ENCODE data around the gene NR2E1.

NR2E1 gene

DNA sequence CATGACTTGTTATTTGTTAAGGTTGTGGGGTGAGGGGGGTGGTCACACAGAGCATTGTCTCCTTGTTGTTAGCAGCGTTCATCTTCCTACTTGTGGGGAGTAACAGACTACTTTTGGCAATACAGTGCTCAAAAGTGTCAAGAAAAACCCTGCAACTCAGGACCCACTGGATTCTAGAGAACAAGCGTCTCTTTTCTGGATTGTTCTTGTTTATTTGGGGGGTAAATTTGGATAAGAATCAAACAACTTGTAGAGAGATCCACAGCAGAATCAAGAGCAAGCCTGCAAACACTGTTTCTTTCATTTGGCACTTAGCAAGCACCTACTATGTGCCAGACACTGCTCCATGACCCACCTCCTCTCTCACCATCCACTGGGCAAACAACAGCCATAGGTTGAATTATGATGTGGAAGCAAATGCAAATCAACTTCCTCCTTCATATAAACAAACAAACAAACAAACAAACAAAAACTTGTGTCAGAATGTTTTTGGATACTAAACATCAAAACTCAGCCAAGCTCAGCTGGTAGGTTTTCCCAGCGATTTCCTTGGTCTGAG is 4.0 kb upstream of the NR2E1 start:
- peaks cover 53% of the 10 kb centered on the region for H3K4me1 ChIP-seq (ENCODE audit: insufficient read depth, low read length)
- no peak overlapping the region for H2AFZ ChIP-seq (ENCODE audit: low read depth, low read length)
- H3K27me3 ChIP-seq (ENCODE audit: insufficient read depth, low read length): peaks cover 94% of the 10 kb centered on the region
- no peaks in the 10 kb centered on the region for H3K36me3 ChIP-seq (ENCODE audit: insufficient read depth, low read length)
- no peak overlapping the region for H3K4me3 ChIP-seq (ENCODE audit: low read length)
- no peaks in the 10 kb centered on the region for H3K9me3 ChIP-seq (ENCODE audit: low read length)

DNA sequence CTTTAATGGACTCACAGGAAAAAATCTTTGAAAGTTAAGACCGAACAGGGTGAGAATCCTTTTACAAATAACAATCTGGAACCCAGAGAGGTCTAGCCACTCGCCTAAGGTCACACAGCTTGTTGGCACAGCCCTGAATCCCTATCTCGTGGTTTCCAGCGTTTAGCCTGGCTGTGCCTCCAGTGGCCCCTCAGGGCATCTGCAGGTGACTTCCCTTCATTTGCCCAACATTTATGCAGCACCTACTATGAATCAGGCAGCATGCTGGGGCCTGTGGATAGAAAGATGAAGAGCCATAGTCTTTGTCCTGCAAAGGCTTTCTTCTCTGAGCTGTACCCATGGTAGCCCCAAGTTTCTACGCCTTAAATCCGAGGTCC is 2.6 kb upstream of the NR2E1 start:
- no peaks in the 10 kb centered on the region for H3K36me3 ChIP-seq (ENCODE audit: insufficient read depth, low read length)
- H3K4me1 ChIP-seq (ENCODE audit: insufficient read depth, low read length): peaks cover 53% of the 10 kb centered on the region
- no peak overlapping the region for H3K4me3 ChIP-seq (ENCODE audit: low read length)
- H2AFZ ChIP-seq (ENCODE audit: low read depth, low read length): no peak overlapping the region
- peaks cover 99% of the 10 kb centered on the region for H3K27me3 ChIP-seq (ENCODE audit: insufficient read depth, low read length)
- H3K9me3 ChIP-seq (ENCODE audit: low read length): no peaks in the 10 kb centered on the region

DNA sequence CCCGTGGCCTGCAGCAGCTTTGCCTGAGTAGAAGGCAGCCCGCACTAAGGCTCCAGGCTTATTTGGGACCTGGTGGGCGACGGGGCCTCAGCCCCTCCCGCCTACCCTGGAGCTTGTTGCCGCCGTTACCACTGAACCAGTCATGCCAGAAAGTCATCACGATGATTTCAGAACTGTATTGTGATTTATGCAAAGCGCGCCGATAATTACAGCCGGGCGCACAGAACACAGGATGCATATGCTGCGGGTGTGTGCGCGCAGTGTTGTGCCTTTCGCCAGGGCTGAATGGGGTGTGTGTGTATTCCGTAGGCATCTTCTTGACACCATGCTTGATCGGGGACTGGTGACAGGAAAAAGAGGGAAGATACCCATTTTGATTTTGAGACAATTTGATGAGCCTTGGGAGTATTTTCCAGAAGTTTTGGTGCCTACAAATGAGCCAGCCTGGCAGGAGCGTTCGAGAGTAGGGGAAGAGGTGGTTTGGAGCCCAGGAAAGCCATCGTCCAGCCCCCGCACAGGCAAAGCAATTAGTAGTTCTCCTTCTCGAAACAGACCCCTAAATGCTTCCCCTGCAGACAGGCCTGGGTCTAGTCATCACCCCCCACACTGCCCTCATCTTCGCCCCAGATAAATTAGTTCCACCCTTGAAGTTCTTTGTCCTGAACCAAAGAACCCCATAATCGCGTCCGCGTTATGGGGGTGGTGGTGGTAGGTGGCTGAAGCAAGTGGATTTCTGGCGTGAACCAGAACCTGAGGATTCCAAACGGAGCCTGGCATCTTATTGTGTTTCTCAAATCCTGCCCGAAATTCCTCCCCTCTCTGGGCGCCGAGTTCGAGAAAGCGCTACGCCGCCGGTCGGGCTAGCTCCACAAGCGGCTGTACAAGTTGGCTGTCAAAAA is 1.9 kb upstream of the NR2E1 start:
- Histone ChIP-seq H3K36me3 (ENCODE audit: insufficient read depth, low read length) (no peaks in the 10 kb centered on the region), H2AFZ (ENCODE audit: low read depth, low read length) (no peak overlapping the region), H3K4me3 (ENCODE audit: low read length) (no peak overlapping the region), H3K27me3 (ENCODE audit: insufficient read depth, low read length) (peaks cover 99% of the 10 kb centered on the region), H3K9me3 (ENCODE audit: low read length) (no peaks in the 10 kb centered on the region), H3K4me1 (ENCODE audit: insufficient read depth, low read length) (peaks cover 54% of the 10 kb centered on the region)

DNA sequence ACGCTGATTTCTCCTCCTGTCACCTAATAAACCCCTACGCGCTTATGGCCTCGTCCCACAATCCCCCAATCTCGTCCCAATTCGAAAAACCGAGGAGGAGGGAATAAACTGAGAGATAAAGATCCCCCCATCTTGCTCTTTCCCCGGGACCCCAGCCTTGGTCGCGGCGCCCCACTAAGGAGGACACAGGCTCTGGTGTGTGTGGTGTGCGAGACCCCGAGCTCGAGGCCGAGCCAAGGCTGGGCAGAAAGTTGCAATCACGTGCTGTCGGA is 1.3 kb upstream of the NR2E1 start:
- Histone ChIP-seq H3K4me1 (ENCODE audit: insufficient read depth, low read length) (peaks cover 58% of the 10 kb centered on the region), H3K4me3 (ENCODE audit: low read length) (no peak overlapping the region), H3K9me3 (ENCODE audit: low read length) (no peaks in the 10 kb centered on the region)

DNA sequence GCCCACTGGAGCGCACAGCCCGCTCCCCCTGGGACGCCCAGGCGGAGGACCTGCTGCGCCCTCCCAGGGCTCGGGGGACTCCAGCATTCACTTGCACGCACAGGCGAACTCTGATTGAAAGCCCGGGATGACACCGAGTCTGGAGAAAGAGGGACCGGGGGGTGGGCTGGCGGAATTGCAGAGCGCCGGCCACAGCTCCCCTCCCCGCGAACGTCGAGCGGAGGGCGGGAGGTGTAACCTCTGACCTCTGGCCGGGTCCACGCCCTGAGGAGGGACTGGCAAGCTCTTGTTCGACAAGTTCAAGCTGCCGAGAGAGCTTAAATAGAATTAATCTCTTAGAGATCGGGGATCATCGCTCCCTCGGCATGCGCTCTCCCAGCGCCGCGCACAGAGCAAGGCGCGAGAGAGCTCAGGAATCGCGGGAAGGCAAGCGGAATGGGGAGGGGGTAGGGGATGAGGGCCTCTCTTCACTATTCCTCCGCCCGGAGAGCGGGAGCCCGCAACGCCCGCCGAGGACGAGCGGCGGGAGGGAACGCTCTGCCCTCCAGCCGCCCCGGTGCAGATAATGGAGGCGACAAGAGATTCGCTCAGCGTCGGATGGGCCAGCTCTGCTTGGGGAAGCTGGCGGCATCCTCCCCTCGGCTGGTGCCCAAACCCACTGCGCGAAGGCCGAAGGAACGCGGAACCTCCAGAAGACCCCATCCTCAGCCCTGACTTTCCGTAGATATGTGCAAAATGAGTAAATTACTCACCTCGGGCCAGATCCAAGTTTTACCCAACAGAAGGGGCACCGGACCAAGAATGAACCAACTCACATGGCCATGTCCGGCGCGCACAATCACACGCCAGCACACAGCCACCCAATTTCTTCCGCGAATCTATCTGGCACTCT is 761 bp upstream of the NR2E1 start:
- no peaks in the 10 kb centered on the region for H3K9me3 ChIP-seq (ENCODE audit: low read length)
- peak overlapping the region; percentile 35 for H3K4me3 ChIP-seq (ENCODE audit: low read length)
- peak overlapping the region; percentile 9 for H2AFZ ChIP-seq (ENCODE audit: low read depth, low read length)
- no peaks in the 10 kb centered on the region for H3K36me3 ChIP-seq (ENCODE audit: insufficient read depth, low read length)
- H3K4me1 ChIP-seq (ENCODE audit: insufficient read depth, low read length): peaks cover 60% of the 10 kb centered on the region
- peaks cover 99% of the 10 kb centered on the region for H3K27me3 ChIP-seq (ENCODE audit: insufficient read depth, low read length)

More for the DNA sequence above, 1.3 kb upstream of the NR2E1 start:
- no peaks in the 10 kb centered on the region for H3K36me3 ChIP-seq (ENCODE audit: insufficient read depth, low read length)
- no peak overlapping the region for H2AFZ ChIP-seq (ENCODE audit: low read depth, low read length)
- H3K27me3 ChIP-seq (ENCODE audit: insufficient read depth, low read length): peaks cover 99% of the 10 kb centered on the region

DNA sequence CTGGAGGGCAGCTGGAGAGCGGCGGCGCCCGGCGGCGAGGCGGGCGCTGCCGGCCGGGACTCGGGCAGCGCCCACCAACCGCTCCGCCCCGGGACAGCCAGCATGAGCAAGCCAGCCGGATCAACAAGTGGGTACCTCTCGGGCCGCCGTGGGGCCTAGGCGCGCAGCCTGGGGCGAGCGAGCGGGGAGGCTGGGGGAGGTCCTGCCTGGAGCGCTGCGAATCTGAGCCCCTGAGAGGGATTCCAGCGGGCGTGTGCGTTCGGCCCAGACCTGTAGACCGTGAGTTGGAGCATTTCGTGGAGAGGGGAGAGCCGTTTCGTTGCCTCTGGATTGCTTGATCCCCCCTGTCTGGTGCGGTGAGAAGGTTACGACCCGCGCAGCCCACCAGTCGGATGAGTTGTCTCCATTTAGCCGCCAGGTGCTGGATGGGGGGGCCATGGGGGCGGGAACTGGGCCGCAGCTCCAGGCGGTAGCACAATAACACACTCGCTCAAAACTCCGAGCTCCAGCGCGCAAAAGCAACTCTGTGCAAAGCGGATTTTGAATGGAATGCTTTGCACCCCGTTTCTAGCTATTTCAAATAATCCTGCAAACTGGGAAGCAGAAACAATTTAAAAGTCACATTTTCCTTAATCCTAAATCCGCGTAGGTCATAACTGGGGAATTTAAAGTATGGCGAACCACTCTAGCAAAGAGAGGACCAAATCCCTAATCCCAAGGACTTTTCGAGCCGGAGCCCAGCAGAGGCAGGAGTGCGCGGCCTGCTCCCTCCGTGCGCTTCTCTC is 1.0 kb downstream of the NR2E1 start:
- Histone ChIP-seq H3K4me1 (ENCODE audit: insufficient read depth, low read length) (peaks cover 65% of the 10 kb centered on the region), H3K4me3 (ENCODE audit: low read length) (peak overlapping the region; percentile 35), H3K36me3 (ENCODE audit: insufficient read depth, low read length) (no peaks in the 10 kb centered on the region)

DNA sequence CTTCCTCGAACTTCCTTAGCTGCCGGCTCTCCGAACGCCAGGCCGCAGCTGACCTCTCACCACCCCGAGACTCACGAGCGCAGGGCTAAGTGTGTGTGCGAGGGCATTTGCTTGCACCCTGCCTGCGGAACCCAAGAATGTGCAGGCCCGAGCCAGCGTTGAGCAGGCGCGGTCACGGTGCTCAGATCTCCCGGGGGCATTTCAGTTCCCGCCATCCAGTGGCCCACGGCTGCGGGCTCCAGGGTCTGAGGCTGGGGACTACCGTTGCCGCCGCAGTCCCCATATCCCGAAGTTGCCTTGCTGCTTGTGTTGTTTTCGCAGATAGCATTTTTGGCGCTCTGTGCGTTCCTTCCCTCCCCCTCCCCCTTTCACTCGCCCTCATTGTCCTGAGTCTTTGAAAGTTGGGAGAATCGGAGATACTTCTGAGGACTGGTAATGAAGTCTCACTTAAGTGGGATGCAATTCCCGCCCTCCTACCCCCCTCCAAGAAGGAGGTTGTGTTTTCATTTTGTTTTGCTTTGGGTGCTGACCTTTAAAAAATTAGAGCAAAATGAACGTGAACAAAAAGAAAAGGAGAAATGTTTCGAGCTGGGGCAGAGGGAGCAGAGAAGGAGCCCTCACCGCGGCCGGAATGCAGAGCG is 1.7 kb downstream of the NR2E1 start:
- Histone ChIP-seq H3K4me3 (ENCODE audit: low read length) (peak overlapping the region; percentile 35), H3K9me3 (ENCODE audit: low read length) (peaks cover 4% of the 10 kb centered on the region), H2AFZ (ENCODE audit: low read depth, low read length) (peak overlapping the region; percentile 80), H3K27me3 (ENCODE audit: insufficient read depth, low read length) (peaks cover 100% of the 10 kb centered on the region), H3K4me1 (ENCODE audit: insufficient read depth, low read length) (peaks cover 65% of the 10 kb centered on the region), H3K36me3 (ENCODE audit: insufficient read depth, low read length) (no peaks in the 10 kb centered on the region)

More for the DNA sequence above, 1.0 kb downstream of the NR2E1 start:
- H3K27me3 ChIP-seq (ENCODE audit: insufficient read depth, low read length): peaks cover 100% of the 10 kb centered on the region
- H3K9me3 ChIP-seq (ENCODE audit: low read length): peaks cover under 1% of the 10 kb centered on the region
- peak overlapping the region; percentile 80 for H2AFZ ChIP-seq (ENCODE audit: low read depth, low read length)

DNA sequence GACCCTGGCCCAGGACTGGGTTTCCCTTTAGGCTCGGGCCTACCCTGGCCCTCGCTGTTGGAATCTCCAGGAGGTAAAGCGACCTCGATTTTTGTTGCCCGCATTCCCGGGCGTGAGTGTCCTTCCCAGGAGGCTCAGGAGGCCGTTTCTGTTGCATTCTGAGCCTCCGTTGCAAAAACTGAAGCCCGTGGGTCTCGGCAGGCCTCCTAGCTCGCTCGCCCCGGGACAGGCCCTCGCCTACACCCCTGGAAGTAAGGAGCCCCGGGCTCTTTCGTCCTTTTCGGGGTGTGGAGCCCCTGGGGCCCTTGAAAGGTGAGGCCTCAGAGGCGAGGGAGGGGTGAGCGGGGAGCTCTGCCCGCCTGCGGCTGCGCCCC is 2.3 kb downstream of the NR2E1 start:
- Histone ChIP-seq H3K9me3 (ENCODE audit: low read length) (peaks cover 4% of the 10 kb centered on the region), H2AFZ (ENCODE audit: low read depth, low read length) (peak overlapping the region; percentile 80), H3K4me3 (ENCODE audit: low read length) (peak overlapping the region; percentile 35)

DNA sequence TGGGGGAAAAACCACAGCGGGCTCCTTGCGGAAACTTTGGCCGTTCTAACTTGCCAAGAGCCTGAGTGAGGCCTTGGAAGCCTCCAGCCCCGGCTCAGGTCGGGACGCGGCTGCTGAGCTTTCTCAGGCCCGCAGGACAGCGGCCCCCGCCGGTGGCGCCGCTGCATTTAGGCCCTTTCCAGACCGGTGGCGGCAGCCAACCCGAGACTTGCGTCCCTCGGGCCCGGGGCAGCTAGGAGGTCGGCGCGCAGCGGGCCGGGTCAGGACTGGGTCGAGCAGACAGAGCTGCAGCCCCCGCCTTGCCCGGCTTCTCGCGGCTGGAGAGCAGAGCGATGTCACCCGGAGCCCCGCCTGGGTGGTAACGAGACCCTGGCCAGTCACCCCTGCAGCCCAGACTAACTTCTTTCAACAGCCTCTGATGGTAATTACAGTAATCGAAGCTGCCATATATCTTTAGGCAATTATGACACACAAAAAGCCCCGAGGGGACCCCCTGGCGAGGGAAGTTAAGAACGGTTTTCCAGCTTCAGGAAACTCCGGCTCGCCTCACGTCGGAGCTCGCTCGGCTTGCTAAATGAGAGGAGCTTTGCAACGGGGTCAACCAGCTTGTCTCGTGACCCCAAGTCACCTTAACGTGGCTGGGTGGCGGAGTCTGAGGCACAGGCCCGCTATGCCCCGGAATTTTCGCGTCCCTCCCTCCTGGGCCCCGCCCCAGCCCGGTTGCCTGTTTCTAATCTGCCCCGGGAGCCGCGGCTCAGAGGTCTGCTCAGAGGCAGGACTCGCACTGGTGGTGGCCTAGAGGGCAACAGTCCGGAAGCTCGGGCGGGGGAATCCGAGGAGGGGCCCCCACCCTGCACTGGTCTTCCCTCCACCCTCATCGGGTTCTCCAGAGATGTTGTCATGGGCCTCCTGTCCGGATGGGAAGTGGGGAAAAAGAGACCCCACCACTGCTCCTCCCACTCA is 3.0 kb downstream of the NR2E1 start:
- Histone ChIP-seq H2AFZ (ENCODE audit: low read depth, low read length) (peak overlapping the region; percentile 80), H3K9me3 (ENCODE audit: low read length) (peaks cover 4% of the 10 kb centered on the region), H3K27me3 (ENCODE audit: insufficient read depth, low read length) (peaks cover 99% of the 10 kb centered on the region), H3K36me3 (ENCODE audit: insufficient read depth, low read length) (no peaks in the 10 kb centered on the region), H3K4me3 (ENCODE audit: low read length) (peak overlapping the region; percentile 35), H3K4me1 (ENCODE audit: insufficient read depth, low read length) (peaks cover 62% of the 10 kb centered on the region)

More for the DNA sequence above, 2.3 kb downstream of the NR2E1 start:
- peaks cover 65% of the 10 kb centered on the region for H3K4me1 ChIP-seq (ENCODE audit: insufficient read depth, low read length)
- H3K36me3 ChIP-seq (ENCODE audit: insufficient read depth, low read length): no peaks in the 10 kb centered on the region
- peaks cover 100% of the 10 kb centered on the region for H3K27me3 ChIP-seq (ENCODE audit: insufficient read depth, low read length)

DNA sequence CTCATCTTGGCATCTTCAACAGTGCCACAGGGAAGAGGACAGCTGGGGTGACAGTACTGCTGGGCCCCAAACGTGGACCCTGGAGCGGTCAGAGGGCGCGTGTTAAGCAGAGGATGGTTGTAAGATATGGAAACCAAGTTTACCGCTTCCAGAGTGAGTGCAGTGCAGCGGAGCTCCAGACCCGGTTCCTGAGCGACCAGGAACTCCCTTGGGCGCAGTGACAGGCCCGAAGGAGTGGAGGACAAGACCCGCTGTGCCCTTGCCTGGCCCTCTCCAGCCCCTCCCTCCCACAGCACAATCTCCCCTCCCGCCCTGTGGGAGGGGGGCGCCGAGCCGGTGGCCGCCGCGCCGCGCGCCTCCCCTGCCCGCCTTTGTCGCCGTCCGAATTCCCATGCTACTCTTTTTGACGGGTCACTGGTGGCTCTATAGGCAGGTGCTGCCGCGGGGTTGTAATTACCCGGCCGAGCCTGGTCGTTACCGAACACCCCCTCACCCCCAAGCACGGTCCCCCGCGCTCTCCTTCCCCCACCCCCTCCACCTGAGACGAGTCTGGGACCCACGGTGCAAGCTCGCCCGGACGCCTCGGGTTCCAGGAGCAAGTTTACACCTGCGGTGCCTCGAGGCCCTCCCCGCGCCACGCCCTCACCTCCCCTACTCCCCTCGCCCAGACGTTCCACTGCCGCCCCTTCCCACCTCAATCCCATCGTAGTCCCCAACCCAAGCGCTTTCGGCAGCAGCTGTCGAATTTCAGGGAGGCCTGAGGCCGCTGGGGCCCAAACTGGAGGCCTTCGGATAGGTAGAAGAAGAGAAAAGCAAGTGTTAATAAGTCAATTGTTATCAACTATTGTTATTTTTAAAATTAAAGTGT is 3.9 kb downstream of the NR2E1 start:
- H3K9me3 ChIP-seq (ENCODE audit: low read length): peaks cover 5% of the 10 kb centered on the region
- no peaks in the 10 kb centered on the region for H3K36me3 ChIP-seq (ENCODE audit: insufficient read depth, low read length)
- peaks cover 99% of the 10 kb centered on the region for H3K27me3 ChIP-seq (ENCODE audit: insufficient read depth, low read length)
- no peak overlapping the region for H3K4me3 ChIP-seq (ENCODE audit: low read length)
- no peak overlapping the region for H2AFZ ChIP-seq (ENCODE audit: low read depth, low read length)
- peaks cover 53% of the 10 kb centered on the region for H3K4me1 ChIP-seq (ENCODE audit: insufficient read depth, low read length)

All from neuron (in vitro differentiated cells).